ENCODE data around the gene SSUH2. TPM values are rescaled to one million over a fixed set of nuclear protein-coding genes. Genes with fewer than 3 reads are reported as not detected.
"Not testable (repeated sequence)": the region's sequence is repeated elsewhere in the genome, so short reads cannot be mapped to it uniquely, and the experiment has no call there.

Gene SSUH2
- total RNA-seq, 2 experiments from 2014 or later: 0.16 TPM; not detected in 1

DNA sequence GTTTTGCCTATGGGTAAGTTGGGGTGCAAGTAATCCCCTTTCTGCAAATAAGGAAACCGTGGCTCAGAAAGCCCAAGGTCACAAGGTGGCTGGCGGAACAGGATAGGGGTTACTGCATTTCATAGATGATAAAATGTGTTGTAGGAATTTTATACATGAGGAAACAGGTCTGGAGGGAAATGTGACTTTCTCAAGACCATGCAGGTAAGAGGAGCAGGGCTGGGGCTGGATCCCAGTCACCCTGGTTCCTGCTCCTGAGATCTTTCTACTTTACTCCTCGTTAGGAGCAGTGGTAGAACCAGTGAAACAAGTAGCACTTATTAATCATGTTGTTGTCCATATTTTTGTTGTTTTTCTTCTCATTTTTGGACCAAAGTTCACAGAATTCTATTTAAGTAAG is 63.2 kb downstream of the SSUH2 start:
- Histone ChIP-seq H3K9me3 (ENCODE audit: low read length) (no peaks in the 10 kb centered on the region), H3K36me3 (ENCODE audit: insufficient read depth, low read length) (no peaks in the 10 kb centered on the region), H3K4me3 (ENCODE audit: low read depth, low read length, poor library complexity, severe bottlenecking) (no peak overlapping the region), H3K27ac (ENCODE audit: low read depth, low read length, poor library complexity, severe bottlenecking) (no peak overlapping the region), H3K9me2 (ENCODE audit: insufficient read depth, low read length) (no peaks in the 10 kb centered on the region), H3K4me1 (ENCODE audit: insufficient read depth, low read length, poor library complexity, severe bottlenecking) (no peaks in the 10 kb centered on the region), H2AFZ (ENCODE audit: low read length) (no peak overlapping the region), H4K20me1 (ENCODE audit: insufficient read depth, low read length) (no peaks in the 10 kb centered on the region), H3K79me2 (ENCODE audit: insufficient read depth, low read depth, low read length) (no peaks in the 10 kb centered on the region), H3K4me2 (ENCODE audit: low read length) (no peak overlapping the region)
- no TSS peak for BruUV-seq (replicated peaks)
- DNase-seq (ENCODE audit: low spot score): no peak
- TF ChIP-seq, protein P1, sequence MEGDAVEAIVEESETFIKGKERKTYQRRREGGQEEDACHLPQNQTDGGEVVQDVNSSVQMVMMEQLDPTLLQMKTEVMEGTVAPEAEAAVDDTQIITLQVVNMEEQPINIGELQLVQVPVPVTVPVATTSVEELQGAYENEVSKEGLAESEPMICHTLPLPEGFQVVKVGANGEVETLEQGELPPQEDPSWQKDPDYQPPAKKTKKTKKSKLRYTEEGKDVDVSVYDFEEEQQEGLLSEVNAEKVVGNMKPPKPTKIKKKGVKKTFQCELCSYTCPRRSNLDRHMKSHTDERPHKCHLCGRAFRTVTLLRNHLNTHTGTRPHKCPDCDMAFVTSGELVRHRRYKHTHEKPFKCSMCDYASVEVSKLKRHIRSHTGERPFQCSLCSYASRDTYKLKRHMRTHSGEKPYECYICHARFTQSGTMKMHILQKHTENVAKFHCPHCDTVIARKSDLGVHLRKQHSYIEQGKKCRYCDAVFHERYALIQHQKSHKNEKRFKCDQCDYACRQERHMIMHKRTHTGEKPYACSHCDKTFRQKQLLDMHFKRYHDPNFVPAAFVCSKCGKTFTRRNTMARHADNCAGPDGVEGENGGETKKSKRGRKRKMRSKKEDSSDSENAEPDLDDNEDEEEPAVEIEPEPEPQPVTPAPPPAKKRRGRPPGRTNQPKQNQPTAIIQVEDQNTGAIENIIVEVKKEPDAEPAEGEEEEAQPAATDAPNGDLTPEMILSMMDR (conservative IDR thresholded peaks at IDR 0.05; ENCODE audit: low read length): no peak
- no peak for TF ChIP-seq EZH2phosphoT487 (IDR thresholded peaks at IDR 0.05; ENCODE audit: borderline replicate concordance, low read depth, low read length)
- intact Hi-C loops (cut with micrococcal nuclease; ENCODE audit: unreplicated experiment): no loop called here
- POLR2A ChIA-PET: no interaction called here
- CTCF ChIA-PET (ENCODE audit: unreplicated experiment): no interaction called here

DNA sequence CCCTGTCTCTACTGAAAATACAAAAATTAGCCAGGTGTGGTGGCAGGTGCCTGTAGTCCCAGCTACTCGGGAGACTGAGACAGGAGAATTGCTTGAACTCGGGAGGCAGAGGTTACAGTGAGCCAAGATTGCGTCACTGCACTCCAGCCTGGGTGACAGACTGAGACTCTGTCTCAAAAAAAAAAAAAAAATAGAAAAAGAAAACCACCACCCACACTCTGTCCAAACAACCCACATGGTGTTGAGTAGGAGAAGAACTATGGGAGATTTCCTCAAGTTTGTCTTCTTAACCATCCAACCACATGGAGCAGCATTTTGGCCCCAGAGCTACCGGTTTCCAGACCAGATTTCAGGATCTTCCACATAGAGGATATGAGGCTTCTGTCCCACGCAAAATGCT is 64.2 kb downstream of the SSUH2 start:
- H3K4me1 ChIP-seq (ENCODE audit: insufficient read depth, low read length, poor library complexity, severe bottlenecking); H3K36me3 ChIP-seq (ENCODE audit: insufficient read depth, low read length); H3K9me2 ChIP-seq (ENCODE audit: insufficient read depth, low read length); H4K20me1 ChIP-seq (ENCODE audit: insufficient read depth, low read length); intact Hi-C loops (cut with micrococcal nuclease; ENCODE audit: unreplicated experiment); H3K9me3 ChIP-seq (ENCODE audit: low read length); H3K4me3 ChIP-seq (ENCODE audit: low read depth, low read length, poor library complexity, severe bottlenecking); H3K79me2 ChIP-seq (ENCODE audit: insufficient read depth, low read depth, low read length); BruUV-seq (replicated peaks); H3K4me2 ChIP-seq (ENCODE audit: low read length); H2AFZ ChIP-seq (ENCODE audit: low read length); DNase-seq (ENCODE audit: low spot score); CTCF ChIA-PET (ENCODE audit: unreplicated experiment); H3K27ac ChIP-seq (ENCODE audit: low read depth, low read length, poor library complexity, severe bottlenecking): not testable (repeated sequence)
- POLR2A ChIA-PET: interaction anchor here (0.7 kb wide), 1 partner anchor 1287 kb away, joined by 3 read pairs; no protein-coding TSS in a partner anchor

DNA sequence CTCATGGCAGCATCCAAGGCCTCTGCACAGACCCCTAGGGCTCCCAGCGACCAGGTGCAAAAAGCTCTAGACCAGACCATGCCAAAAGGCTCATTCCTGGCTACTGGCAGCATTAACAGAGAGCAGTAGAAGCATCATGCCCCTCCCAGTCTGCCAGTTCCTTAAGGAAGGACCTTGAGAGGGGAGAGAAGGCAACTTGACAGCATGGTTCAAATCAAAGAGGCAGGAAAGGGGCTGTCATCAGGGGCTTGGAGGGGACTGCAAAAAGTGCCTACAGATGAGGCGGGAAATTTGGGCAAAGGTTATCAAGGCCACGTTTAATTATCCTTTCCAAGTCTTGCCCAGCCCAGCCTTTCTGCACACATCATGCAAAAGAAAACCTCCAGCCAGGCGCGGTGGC is 64.7 kb downstream of the SSUH2 start:
- Histone ChIP-seq H3K4me1 (ENCODE audit: insufficient read depth, low read length, poor library complexity, severe bottlenecking) (no peaks in the 10 kb centered on the region), H3K4me3 (ENCODE audit: low read depth, low read length, poor library complexity, severe bottlenecking) (no peak overlapping the region), H4K20me1 (ENCODE audit: insufficient read depth, low read length) (no peaks in the 10 kb centered on the region), H3K9me2 (ENCODE audit: insufficient read depth, low read length) (no peaks in the 10 kb centered on the region), H2AFZ (ENCODE audit: low read length) (no peak overlapping the region), H3K27ac (ENCODE audit: low read depth, low read length, poor library complexity, severe bottlenecking) (no peak overlapping the region), H3K79me2 (ENCODE audit: insufficient read depth, low read depth, low read length) (no peaks in the 10 kb centered on the region), H3K36me3 (ENCODE audit: insufficient read depth, low read length) (no peaks in the 10 kb centered on the region), H3K9me3 (ENCODE audit: low read length) (no peaks in the 10 kb centered on the region), H3K4me2 (ENCODE audit: low read length) (no peak overlapping the region)
- BruUV-seq (replicated peaks): no TSS peak
- ChIA-PET CTCF (ENCODE audit: unreplicated experiment) (no interaction called here), POLR2A (no interaction called here)
- TF ChIP-seq, protein P1 (conservative IDR thresholded peaks at IDR 0.05; ENCODE audit: low read length): no peak
- no peak for TF ChIP-seq EZH2phosphoT487 (IDR thresholded peaks at IDR 0.05; ENCODE audit: borderline replicate concordance, low read depth, low read length)
- intact Hi-C loops (cut with micrococcal nuclease; ENCODE audit: unreplicated experiment): no loop called here
- DNase-seq (ENCODE audit: low spot score): no peak

Data from OCI-LY7 (cell line).